GM12878 (cell line): ENCODE results near the gene SLMAP.

Experiments
- E2F4 ChIP-seq: IDR thresholded peaks from 2 replicates; pipeline ENCODE4 v1.6.1; 2012; ENCODE audit warnings: low read depth, low read length, improper control_type of control experiment
- EP300 ChIP-seq, 2 experiments: fragments of 150-350 bp in 1 of 2; IDR thresholded peaks; 2 replicates each; pipeline ENCODE4 v1.6.1; 2011 to 2012; ENCODE audit warnings: low read depth in 2 of 2, low read length in 2 of 2, borderline replicate concordance in 1 of 2, improper control_type of control experiment in 1 of 2, inconsistent platforms in 1 of 2; ENCODE audit not compliant: control insufficient read depth in 1 of 2
- JUNB ChIP-seq: IDR thresholded peaks from 2 replicates; pipeline ENCODE4 v1.6.1; 2016; ENCODE audit warnings: antibody characterized with exemption, mild to moderate bottlenecking
- MTA2 ChIP-seq: fragments of 450-650 bp; IDR thresholded peaks from 2 replicates; pipeline ENCODE4 v1.6.1; 2016; ENCODE audit warnings: low read depth, mild to moderate bottlenecking, moderate library complexity
- REST ChIP-seq: IDR thresholded peaks from 2 replicates; pipeline ENCODE4 v1.6.1; 2012; ENCODE audit warnings: mild to moderate bottlenecking, low read depth, low read length
- SMC3 ChIP-seq: IDR thresholded peaks from 2 replicates; pipeline ENCODE4 v1.6.1; 2011; ENCODE audit warnings: low read length, improper control_type of control experiment, borderline replicate concordance
- TF ChIP-seq, protein P1 (sequence below): fragments of 450-650 bp; IDR thresholded peaks from 2 replicates; pipeline ENCODE4 v1.6.1; 2016; ENCODE audit warnings: mild to moderate bottlenecking, moderate library complexity, borderline replicate concordance
- TF ChIP-seq, protein P2 (sequence below): IDR thresholded peaks from 2 replicates; pipeline ENCODE4 v1.6.1; 2011; ENCODE audit warnings: low read depth, mild to moderate bottlenecking, low read length, moderate library complexity, borderline replicate concordance; ENCODE audit errors: extremely low read depth

DNA sequence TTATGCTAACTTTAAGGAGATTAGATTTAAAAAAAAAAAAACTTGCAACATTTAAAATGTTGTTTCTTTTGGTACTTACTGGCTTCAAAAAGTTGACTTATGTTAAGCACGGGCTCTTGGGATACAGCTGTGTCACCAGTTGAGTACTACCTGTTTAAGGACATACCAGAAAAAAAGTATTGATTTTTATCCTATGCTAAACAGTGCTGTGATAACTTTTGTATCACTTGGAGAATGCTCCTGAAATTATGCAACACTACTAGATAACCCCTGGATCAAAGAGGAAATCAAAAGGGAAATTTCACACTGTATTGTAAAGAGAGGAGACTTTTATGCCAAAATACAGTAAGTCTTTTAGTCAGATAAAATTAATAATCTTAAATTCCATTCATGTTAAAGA lies 77.7 kb downstream of the SLMAP start:
- TF ChIP-seq MTA2 (no peak), REST (no peak), E2F4 (no peak), SMC3 (no peak), JUNB (no peak), EP300 (IDR thresholded peaks at IDR 0.05; ENCODE audit: borderline replicate concordance in 1 of 2, control insufficient read depth in 1 of 2, low read depth in 2 of 2, low read length in 2 of 2) (no peak)
- TF ChIP-seq, protein P1, sequence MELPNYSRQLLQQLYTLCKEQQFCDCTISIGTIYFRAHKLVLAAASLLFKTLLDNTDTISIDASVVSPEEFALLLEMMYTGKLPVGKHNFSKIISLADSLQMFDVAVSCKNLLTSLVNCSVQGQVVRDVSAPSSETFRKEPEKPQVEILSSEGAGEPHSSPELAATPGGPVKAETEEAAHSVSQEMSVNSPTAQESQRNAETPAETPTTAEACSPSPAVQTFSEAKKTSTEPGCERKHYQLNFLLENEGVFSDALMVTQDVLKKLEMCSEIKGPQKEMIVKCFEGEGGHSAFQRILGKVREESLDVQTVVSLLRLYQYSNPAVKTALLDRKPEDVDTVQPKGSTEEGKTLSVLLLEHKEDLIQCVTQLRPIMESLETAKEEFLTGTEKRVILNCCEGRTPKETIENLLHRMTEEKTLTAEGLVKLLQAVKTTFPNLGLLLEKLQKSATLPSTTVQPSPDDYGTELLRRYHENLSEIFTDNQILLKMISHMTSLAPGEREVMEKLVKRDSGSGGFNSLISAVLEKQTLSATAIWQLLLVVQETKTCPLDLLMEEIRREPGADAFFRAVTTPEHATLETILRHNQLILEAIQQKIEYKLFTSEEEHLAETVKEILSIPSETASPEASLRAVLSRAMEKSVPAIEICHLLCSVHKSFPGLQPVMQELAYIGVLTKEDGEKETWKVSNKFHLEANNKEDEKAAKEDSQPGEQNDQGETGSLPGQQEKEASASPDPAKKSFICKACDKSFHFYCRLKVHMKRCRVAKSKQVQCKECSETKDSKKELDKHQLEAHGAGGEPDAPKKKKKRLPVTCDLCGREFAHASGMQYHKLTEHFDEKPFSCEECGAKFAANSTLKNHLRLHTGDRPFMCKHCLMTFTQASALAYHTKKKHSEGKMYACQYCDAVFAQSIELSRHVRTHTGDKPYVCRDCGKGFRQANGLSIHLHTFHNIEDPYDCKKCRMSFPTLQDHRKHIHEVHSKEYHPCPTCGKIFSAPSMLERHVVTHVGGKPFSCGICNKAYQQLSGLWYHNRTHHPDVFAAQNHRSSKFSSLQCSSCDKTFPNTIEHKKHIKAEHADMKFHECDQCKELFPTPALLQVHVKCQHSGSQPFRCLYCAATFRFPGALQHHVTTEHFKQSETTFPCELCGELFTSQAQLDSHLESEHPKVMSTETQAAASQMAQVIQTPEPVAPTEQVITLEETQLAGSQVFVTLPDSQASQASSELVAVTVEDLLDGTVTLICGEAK = no peak
- TF ChIP-seq, protein P2, sequence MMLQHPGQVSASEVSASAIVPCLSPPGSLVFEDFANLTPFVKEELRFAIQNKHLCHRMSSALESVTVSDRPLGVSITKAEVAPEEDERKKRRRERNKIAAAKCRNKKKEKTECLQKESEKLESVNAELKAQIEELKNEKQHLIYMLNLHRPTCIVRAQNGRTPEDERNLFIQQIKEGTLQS = no peak
